Measurements from ENCODE around the gene ODAD4.

ODAD4 gene

DNA sequence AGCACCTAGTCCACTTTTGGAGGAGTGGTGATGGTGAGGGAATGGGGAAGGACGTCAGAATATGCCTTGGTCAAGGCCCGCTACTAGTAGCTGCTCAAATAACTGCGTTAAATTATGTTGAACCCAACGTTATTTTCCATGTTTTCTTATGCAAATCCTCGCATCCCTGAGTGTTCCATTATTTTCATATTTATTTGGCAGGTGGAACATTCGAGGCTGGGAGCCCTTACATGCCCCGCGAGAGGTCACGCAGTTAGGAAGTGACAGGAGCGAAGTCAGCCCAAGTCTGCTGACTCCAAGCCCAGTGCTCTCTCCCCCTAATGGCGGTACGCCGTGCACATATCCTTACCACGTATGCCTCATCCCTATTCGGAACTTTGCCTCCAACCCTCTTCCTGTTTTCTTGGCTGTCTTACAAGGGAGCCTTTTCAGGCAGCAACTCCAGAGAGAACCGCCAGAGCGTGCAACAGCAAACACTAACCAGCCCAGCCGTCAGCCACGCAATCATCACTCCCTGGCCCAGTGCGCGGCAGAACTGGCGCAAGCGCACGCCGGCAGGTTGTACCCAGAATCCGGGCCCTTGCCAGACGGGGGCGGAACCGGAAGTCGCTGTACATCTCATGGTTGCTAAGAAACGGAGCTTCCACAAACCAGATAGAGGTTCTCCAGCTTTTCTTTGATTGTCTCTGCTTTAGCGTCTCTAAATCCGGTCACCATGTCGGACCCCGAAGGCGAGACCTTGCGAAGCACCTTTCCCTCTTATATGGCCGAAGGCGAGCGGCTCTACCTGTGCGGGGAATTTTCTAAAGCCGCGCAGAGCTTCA is at the start of gene ODAD4:
ODAD4 (plus strand) TSS at position 609 of the 824 bp plus-strand sequence; CDS start at position 716, 107 bp downstream.
- FAIRE-seq: peak; percentile 32

DNA sequence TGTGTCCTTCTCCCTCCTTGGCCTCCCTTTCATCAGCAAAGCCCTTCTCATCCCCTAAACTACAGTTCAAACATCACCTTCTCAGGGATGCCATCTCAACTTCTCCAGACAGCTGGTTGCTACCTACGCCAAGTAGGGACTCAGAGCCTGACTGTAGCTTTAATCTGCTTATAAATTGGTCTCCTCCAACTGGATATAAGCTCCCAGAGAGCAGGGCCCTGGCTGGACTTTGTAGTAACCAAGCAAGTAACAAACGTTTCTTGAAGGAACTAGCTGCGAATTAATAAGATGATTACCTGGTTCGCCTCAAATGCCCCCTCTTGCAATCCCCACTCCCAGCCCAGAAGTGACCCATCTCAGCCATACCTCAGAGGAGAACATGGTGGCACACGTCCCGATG is 47.7 kb upstream of the ODAD4 start:
- FAIRE-seq: no peak

DNA sequence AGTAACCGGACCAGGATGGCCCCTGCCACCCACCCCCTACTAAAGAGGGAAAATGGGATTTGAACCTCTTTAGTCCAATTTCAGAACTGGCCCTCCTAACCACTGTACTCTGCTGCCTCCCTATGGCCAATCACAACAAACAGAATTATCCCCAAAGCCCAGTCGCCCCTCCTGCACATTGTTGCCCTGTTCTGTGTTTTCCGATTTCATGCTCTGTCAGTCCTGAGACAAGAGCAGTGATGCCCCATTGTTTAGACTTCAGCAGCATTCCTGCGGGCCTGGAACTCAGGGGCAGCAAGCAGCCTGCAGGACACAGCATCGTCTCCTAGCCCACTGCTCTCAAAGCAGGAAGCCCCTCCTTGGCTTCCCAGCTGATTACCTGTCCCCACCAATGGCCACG is 44.7 kb upstream of the ODAD4 start:
- no peak for FAIRE-seq

DNA sequence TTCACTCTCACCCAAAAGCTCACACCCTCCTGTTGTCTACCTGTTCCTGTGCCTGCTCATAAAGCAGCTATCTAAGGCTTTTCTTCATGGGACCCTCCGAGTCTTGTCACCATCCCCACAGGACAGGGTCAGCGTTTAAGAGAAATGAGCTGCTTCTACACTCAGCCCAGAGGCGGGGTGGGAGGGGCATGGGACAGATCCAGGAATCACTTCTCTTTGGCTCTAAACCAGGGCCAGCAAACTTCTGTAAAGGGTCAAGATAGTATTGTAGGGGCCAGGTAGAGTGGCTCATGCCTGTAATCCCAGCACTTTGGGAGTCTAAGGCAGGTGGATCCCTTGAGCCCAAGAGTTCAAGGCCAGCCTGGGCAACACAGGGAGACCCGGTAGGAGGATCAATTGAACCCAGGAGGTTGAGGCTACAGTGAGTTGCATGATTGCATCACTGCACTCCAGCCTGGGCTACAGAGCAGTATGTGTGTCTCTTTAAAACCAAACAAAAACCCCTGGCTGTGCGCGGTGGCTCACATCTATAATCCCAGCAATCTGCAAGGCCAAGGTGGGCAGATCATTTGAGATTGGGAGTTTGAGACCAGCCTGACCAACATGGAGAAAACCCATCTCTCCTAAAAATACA is 42.0 kb upstream of the ODAD4 start:
- FAIRE-seq: no peak

- no peak for FAIRE-seq
Measured at GRCh38 chr17:41891135-41892020, 39.0 kb upstream of the ODAD4 start.

GRCh38 chr17:41892021-41892376 is 38.4 kb upstream of the ODAD4 start:
- FAIRE-seq: no peak

DNA sequence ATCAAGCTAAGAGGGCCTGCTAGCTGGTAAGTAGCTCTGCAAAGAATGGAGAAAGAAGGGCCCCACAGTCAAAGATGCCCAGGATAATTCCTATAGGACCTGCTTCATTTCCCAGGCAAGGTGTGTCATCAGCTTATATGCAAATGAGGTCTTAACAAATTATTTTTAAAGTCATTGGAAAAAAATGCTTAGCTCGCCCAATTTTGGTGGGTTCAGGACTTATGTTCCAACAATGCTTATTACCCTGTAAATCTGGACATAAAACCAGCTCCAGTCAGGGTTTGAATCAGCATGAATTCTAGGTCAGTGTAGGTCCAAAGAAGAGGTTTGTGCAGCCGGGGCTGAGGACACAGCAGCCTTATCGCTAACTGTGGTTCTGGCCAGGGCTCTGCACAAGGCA is 37.0 kb upstream of the ODAD4 start:
- no peak for FAIRE-seq

GRCh38 chr17:41894791-41895331 is 35.6 kb upstream of the ODAD4 start:
- FAIRE-seq: no peak

DNA sequence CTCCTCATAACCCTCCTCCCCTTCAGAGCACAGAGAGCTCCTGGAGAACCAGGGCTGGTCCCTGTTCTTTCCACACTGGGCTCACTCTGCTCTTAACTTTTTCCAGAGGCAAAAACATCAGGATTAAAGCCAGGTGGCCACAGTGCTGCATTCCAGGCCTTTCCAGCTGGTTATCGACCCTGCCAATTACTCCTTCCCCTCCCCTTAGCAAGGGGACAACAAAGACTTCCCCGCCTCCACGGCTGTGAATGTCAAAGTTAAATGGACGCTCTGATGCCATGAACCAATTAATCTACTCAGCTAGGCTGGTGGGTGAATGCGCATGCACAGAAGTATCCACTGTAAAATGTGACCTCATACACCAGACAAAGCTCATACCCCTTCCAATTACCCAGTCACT is 34.8 kb upstream of the ODAD4 start:
- no peak for FAIRE-seq

- no peak for FAIRE-seq
Measured at GRCh38 chr17:41896726-41897125, 33.7 kb upstream of the ODAD4 start.

DNA sequence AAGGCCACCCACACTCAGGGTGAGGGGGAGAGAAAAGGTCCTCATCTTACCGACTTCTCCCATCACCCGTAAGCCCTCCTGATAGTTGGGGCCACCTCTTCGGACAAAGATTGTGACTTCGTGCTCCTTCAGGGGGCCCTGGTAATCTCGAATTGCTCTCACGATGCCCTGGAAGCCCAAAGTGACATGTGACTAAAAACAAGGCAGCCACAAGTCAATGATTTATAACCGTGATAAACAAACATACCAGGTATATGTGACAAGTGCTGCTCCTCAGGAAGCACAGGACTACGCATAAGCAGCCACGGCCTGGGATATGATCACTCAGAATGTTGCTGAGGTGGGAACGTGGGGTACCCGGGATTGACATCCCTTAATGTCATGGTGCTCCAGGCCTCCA is 28.8 kb upstream of the ODAD4 start:
- FAIRE-seq: no peak

- FAIRE-seq: no peak
Measured at GRCh38 chr17:41904242-41904841, 26.1 kb upstream of the ODAD4 start.

DNA sequence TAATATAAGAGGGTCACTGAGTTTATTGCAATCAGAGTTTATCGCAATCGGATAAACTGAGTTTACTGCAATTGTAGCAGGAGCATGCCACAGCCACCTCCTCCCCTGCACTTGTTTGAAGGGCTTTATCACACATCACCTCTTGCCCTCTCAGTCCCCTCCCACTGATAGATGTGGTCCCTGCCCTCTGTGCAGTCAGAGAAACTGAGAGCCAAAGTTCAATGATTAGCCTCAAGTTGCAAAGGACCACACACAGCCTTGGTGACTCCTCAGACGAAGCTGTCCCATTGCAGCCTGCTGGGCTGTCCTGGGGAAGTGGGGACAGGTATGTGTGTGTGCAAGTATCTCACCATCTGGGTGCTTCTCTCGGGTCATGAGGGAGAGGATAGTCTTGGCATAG is 25.2 kb upstream of the ODAD4 start:
- no peak for FAIRE-seq

- FAIRE-seq: no peak
Measured at GRCh38 chr17:41906465-41907184, 23.8 kb upstream of the ODAD4 start.

GRCh38 chr17:41907185-41907556 is 23.2 kb upstream of the ODAD4 start:
- FAIRE-seq: no peak

DNA sequence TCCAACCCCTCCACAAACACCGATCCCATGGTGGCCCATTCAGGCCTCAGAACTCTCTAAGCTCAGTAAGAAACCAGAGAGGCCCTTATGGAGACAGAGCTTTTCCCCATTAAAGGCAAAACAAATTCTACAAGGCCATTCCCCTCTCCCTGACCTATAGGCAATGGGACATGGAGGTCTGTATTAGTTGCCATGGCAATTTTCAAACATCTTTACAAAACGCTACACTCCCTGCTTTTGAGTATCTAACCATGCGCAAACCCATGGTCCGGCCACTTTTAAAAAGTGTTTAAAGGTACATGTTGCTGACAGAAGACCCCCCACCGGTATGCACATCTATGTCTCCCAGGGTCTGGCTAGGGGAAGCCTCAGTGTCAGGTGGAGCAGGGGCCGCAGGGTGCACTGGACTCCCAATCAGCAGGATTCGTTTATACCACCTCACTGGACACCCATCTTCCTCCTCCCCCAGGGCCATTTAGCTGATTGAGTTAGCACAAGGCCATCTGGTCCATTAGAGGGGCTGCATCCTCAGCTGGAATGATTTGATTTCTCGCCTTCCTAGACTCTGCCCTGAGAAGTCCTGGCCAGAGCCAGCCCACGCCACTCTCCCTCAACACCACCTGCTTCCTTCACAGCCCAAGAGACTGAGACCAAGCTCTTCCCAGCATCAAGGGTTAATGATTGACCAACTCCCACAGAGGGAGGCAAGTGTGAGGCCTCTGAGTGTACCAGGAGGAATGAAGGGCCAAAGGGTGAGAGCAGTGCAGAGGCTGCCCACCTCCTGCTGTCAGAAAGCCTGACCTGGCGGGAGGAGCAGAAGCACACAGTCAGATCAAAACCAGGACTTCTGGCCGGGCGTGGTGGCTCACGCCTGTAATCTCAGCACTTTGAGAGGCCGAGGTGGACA is 22.5 kb upstream of the ODAD4 start:
- FAIRE-seq: no peak

- no peak for FAIRE-seq
Measured at GRCh38 chr17:41909088-41909487, 21.3 kb upstream of the ODAD4 start.

DNA sequence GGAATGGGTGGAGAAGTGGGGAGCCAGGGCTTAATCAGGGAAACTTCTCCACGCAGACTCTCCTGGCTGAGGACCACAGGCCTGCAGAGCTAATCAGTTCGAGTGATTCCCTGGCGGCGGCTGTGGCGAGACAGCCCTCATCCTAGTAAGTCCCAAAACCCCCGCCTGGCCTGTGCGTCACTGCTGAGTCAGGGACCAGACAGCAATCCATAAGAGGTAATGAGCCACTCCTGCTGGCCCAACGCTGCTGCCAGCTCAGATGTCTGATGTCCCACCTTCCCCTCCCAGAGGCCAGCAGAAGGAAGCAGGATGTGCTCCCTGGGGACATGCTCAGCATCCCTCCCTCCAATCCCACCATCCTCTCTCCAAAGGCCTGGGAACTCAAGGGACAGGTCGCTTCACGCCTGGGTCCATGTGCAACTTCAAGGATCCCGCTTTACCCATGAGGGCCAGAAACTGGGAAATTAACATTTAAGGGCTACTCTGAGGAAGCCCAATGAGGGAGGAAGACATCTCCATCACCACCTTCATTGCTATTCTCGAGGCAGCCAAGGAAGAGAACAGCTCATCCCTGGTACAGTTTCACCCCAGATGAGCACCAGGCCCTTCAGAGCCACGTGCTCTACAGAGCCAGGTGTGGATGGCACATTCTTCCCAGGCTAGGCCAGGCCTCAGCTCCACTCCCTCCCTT is 19.6 kb upstream of the ODAD4 start:
- FAIRE-seq: no peak

GRCh38 chr17:41912925-41913324 is 17.5 kb upstream of the ODAD4 start:
- no peak for FAIRE-seq

GRCh38 chr17:41913798-41914197 is 16.6 kb upstream of the ODAD4 start:
- no peak for FAIRE-seq

DNA sequence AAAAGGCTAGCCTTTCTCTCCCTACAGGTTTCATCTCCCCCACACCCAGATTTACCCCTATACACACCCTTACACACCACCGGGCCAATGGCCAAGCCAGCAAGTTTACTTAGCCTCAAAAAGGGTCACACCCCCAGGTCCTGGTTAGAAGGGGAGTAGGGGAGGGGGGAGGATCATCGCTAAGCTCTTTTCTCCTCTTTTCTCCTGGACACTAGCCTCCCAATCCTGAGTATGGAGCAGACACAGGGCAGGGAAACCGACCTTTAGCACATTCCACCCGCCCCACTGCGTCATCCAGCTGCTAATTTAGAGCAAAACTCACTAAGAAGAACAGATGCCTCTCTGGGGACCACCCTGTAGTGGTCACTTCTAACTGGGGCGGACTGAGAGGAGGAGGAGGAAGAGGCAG is 16.1 kb upstream of the ODAD4 start:
- FAIRE-seq: no peak
